NT2/D1 (cell line): ENCODE measurements around the gene TOMM20L.

Source experiments
- SUZ12 ChIP-seq: IDR thresholded peaks from 2 replicates; pipeline ENCODE4 v1.6.1; 2011; ENCODE audit not compliant: insufficient read length, insufficient read depth; ENCODE audit errors: extremely low read depth
- YY1 ChIP-seq: IDR thresholded peaks from 2 replicates; pipeline ENCODE4 v1.6.1; 2011; ENCODE audit not compliant: insufficient read length, insufficient read depth
- ZNF274 ChIP-seq: IDR thresholded peaks from 2 replicates; pipeline ENCODE4 v1.6.1; 2011; ENCODE audit warnings: mild to moderate bottlenecking, low read depth, low read length

DNA sequence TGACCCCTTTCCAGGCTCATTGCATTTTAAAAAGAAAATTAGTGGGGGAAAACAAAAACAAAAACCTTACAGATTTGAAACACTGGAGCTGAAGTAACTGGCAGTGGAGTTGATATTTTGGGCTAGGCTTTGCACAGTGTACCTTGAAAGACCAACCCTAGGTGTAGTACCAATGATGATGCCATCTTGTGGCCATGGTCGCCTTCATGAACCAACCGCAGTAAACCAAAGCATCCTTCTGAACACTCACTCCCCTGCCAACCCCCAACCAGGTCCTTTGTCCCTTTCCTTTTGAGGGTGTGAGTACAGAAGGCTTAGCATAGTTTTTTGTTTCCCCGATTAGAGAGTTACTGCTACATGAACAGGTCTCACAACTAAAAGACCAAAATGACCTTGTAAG lies 5.9 kb downstream of the TOMM20L start:
- no peak for TF ChIP-seq YY1
- no peak for TF ChIP-seq ZNF274
- no peak for TF ChIP-seq SUZ12
